HepG2 (cell line): ENCODE data around the gene PLEKHA6. TPM values are rescaled to one million over a fixed set of nuclear protein-coding genes. Genes with fewer than 3 reads are reported as not detected.

Experiments used
- CENPT ChIP-seq: sonication (generic); formaldehyde crosslinking; IDR thresholded peaks from 2 replicates; pipeline ENCODE4 v1.8.0; 2022; ENCODE audit warnings: low read depth, mild to moderate bottlenecking, moderate library complexity, missing genetic modification reagents
- CREM ChIP-seq, 2 experiments: sonication (generic) in 1 of 2; formaldehyde crosslinking in 1 of 2; IDR thresholded peaks; 2 replicates each; pipeline versions ENCODE4 v1.4.0 to v1.6.1; 2016 to 2020; ENCODE audit warnings: antibody characterized with exemption in 1 of 2, mild to moderate bottlenecking in 1 of 2, missing genetic modification reagents in 1 of 2
- FOXK2 ChIP-seq: fragments of 450-650 bp; IDR thresholded peaks from 2 replicates; pipeline ENCODE4 v1.6.1; 2016
- GTF2F1 ChIP-seq: fragments of 150-350 bp; IDR thresholded peaks from 2 replicates; pipeline ENCODE4 v1.6.1; 2014; ENCODE audit warnings: low read length
- HNRNPH1 ChIP-seq: fragments of 200-400 bp; formaldehyde crosslinking; optimal IDR thresholded peaks from 2 replicates; pipeline ENCODE3; 2017; ENCODE audit warnings: mild to moderate bottlenecking, low read depth, low read length
- LCORL ChIP-seq, 2 experiments: fragments of 450-650 bp in 1 of 2; sonication (generic) in 1 of 2; formaldehyde crosslinking in 1 of 2; IDR thresholded peaks; 2 replicates each; pipeline versions ENCODE4 v1.5.0 to v1.6.1; 2017 to 2020; ENCODE audit warnings: antibody characterized with exemption in 1 of 2, missing genetic modification reagents in 1 of 2
- MAZ ChIP-seq, 2 experiments: sonication (generic) in 1 of 2; formaldehyde crosslinking in 1 of 2; IDR thresholded peaks; 2 replicates each; pipeline versions ENCODE4 v1.5.0 to v1.6.1; 2012 to 2020; ENCODE audit warnings: low read depth in 2 of 2, mild to moderate bottlenecking in 2 of 2, borderline replicate concordance in 1 of 2, improper control_type of control experiment in 1 of 2, low read length in 1 of 2, missing genetic modification reagents in 1 of 2, moderate library complexity in 1 of 2
- NAIF1 ChIP-seq: sonication (generic); formaldehyde crosslinking; IDR thresholded peaks from 2 replicates; pipeline ENCODE4 v1.5.0; 2020; ENCODE audit warnings: mild to moderate bottlenecking, missing genetic modification reagents, borderline replicate concordance
- NFATC3 ChIP-seq: sonication (generic); formaldehyde crosslinking; IDR thresholded peaks from 2 replicates; pipeline ENCODE4 v1.5.1; 2020; ENCODE audit warnings: mild to moderate bottlenecking, missing genetic modification reagents
- NFE2 ChIP-seq: sonication (generic); formaldehyde crosslinking; IDR thresholded peaks from 2 replicates; pipeline ENCODE4 v1.4.0; 2020; ENCODE audit warnings: missing genetic modification reagents
- NR1H2 ChIP-seq: sonication (generic); formaldehyde crosslinking; IDR thresholded peaks from 2 replicates; pipeline ENCODE4 v1.8.1; 2022; ENCODE audit warnings: low read depth, missing genetic modification reagents, borderline replicate concordance
- PITX1 ChIP-seq: sonication (generic); formaldehyde crosslinking; IDR thresholded peaks from 2 replicates; pipeline ENCODE4 v1.5.1; 2020; ENCODE audit warnings: mild to moderate bottlenecking, missing genetic modification reagents
- RNF2 ChIP-seq: fragments of 450-650 bp; conservative IDR thresholded peaks from 2 replicates; pipeline ENCODE4 v1.6.1; 2016; ENCODE audit warnings: low read depth
- SP5 ChIP-seq: IDR thresholded peaks from 2 replicates; pipeline ENCODE4 v1.6.1; 2016; ENCODE audit warnings: low read depth, borderline replicate concordance
- YEATS4 ChIP-seq: sonication (generic); formaldehyde crosslinking; IDR thresholded peaks from 2 replicates; pipeline ENCODE4 v1.4.0; 2020; ENCODE audit warnings: missing genetic modification reagents, borderline replicate concordance
- ZFP41 ChIP-seq: sonication (generic); formaldehyde crosslinking; IDR thresholded peaks from 2 replicates; pipeline ENCODE4 v1.4.0; 2020; ENCODE audit warnings: mild to moderate bottlenecking, missing genetic modification reagents, borderline replicate concordance
- ZMYM3 ChIP-seq: sonication (generic); formaldehyde crosslinking; IDR thresholded peaks from 2 replicates; pipeline ENCODE4 v1.5.1; 2020; ENCODE audit warnings: mild to moderate bottlenecking, missing genetic modification reagents
- ZNF441 ChIP-seq: sonication (generic); formaldehyde crosslinking; IDR thresholded peaks from 2 replicates; pipeline ENCODE4 v1.7.0; 2021; ENCODE audit warnings: missing genetic modification reagents, borderline replicate concordance
- ZNF446 ChIP-seq: sonication (generic); formaldehyde crosslinking; IDR thresholded peaks from 2 replicates; pipeline ENCODE4 v1.5.0; 2020; ENCODE audit warnings: mild to moderate bottlenecking, missing genetic modification reagents
- ZNF710 ChIP-seq: sonication (generic); formaldehyde crosslinking; IDR thresholded peaks from 2 replicates; pipeline ENCODE4 v1.5.0; 2020; ENCODE audit warnings: mild to moderate bottlenecking, missing genetic modification reagents, borderline replicate concordance
- polyA plus RNA-seq, 8 experiments: library from polyadenylated mRNA; depleted of rRNA in 3 of 8; stranded (reverse) in 7 of 8; unstranded in 1 of 8; fragments of >200 nt; fragmentation: Illumina TruSeq in 4 of 8; extraction: Trizol in 4 of 8; gene quantifications; 2 replicates each; pipeline versions ENCODE4 v1.2.1 to v1.2.3, GENCODE V29; 2011 to 2016; ENCODE audit warnings: low read depth in 4 of 8, missing spikeins in 1 of 8, mixed read lengths in 1 of 8; ENCODE audit not compliant: insufficient read depth in 1 of 8
- total RNA-seq, 5 experiments: library from RNA; depleted of rRNA; stranded (reverse); fragments of >200 nt; fragmentation: Illumina TruSeq; extraction: Trizol; gene quantifications; 2 replicates each; pipeline ENCODE4 v1.2.3, GENCODE V29; 2016; ENCODE audit warnings: low read depth in 1 of 5
- TF ChIP-seq, protein P1 (sequence below): sonication (generic); formaldehyde crosslinking; IDR thresholded peaks from 2 replicates; pipeline ENCODE4 v1.5.0; 2020; ENCODE audit warnings: missing genetic modification reagents
- TF ChIP-seq, protein P2 (sequence below): sonication (generic); formaldehyde crosslinking; IDR thresholded peaks from 2 replicates; pipeline ENCODE4 v1.4.0; 2020; ENCODE audit warnings: mild to moderate bottlenecking, missing genetic modification reagents
- TF ChIP-seq, protein P3 (sequence below): IDR thresholded peaks from 2 replicates; pipeline ENCODE4 v1.6.1; 2016
- TF ChIP-seq, protein P4 (sequence below): fragments of 450-650 bp; IDR thresholded peaks from 2 replicates; pipeline ENCODE4 v1.6.1; 2016

Gene PLEKHA6
- total and polyA plus RNA-seq, 2 of the 13 experiments (the other 11 are each of a cell fraction or from before 2014, with no cell fraction given): 5.3 to 11.4 TPM

GRCh38 chr1:204266504-204267034 is 93.2 kb downstream of the PLEKHA6 start (continued):
- TF ChIP-seq CREM (IDR thresholded peaks at IDR 0.05) (peak; percentile 30; the same call in 1 of the 2 replicates), CREM (CRISPR knock-in tag; IDR thresholded peaks at IDR 0.05) (no peak), YEATS4 (no peak), LCORL (IDR thresholded peaks at IDR 0.05) (no peak), LCORL (CRISPR knock-in tag; IDR thresholded peaks at IDR 0.05) (0 out of 2 replicates have a peak, but pooled peaks have one; percentile 43), NFE2 (no peak), CENPT (CRISPR knock-in tag) (no peak), ZNF710 (peak; percentile 60; the same call in 1 of the 2 replicates), FOXK2 (peak; percentile 13; the same call in 1 of the 2 replicates), SP5 (peak; percentile 44), PITX1 (peak; percentile 40; the same call in 1 of the 2 replicates), RNF2 (no peak), NAIF1 (CRISPR knock-in tag) (no peak), GTF2F1 (no peak), NR1H2 (CRISPR knock-in tag) (no peak), ZNF446 (CRISPR knock-in tag) (no peak), HNRNPH1 (no peak), ZMYM3 (peak; percentile 55; the same call in 1 of the 2 replicates), NFATC3 (CRISPR knock-in tag) (no peak), ZNF441 (CRISPR knock-in tag) (no peak), ZFP41 (no peak), MAZ (IDR thresholded peaks at IDR 0.05; ENCODE audit: borderline replicate concordance, low read depth, low read length) (no peak), MAZ (CRISPR knock-in tag; IDR thresholded peaks at IDR 0.05; ENCODE audit: low read depth) (peak; percentile 63; the same call in 1 of the 2 replicates)
- TF ChIP-seq, protein P1, sequence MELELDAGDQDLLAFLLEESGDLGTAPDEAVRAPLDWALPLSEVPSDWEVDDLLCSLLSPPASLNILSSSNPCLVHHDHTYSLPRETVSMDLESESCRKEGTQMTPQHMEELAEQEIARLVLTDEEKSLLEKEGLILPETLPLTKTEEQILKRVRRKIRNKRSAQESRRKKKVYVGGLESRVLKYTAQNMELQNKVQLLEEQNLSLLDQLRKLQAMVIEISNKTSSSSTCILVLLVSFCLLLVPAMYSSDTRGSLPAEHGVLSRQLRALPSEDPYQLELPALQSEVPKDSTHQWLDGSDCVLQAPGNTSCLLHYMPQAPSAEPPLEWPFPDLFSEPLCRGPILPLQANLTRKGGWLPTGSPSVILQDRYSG (CRISPR knock-in tag): no peak
- TF ChIP-seq, protein P2, sequence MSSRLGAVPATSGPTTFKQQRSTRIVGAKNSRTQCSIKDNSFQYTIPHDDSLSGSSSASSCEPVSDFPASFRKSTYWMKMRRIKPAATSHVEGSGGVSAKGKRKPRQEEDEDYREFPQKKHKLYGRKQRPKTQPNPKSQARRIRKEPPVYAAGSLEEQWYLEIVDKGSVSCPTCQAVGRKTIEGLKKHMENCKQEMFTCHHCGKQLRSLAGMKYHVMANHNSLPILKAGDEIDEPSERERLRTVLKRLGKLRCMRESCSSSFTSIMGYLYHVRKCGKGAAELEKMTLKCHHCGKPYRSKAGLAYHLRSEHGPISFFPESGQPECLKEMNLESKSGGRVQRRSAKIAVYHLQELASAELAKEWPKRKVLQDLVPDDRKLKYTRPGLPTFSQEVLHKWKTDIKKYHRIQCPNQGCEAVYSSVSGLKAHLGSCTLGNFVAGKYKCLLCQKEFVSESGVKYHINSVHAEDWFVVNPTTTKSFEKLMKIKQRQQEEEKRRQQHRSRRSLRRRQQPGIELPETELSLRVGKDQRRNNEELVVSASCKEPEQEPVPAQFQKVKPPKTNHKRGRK (CRISPR knock-in tag): no peak
- TF ChIP-seq, protein P3, sequence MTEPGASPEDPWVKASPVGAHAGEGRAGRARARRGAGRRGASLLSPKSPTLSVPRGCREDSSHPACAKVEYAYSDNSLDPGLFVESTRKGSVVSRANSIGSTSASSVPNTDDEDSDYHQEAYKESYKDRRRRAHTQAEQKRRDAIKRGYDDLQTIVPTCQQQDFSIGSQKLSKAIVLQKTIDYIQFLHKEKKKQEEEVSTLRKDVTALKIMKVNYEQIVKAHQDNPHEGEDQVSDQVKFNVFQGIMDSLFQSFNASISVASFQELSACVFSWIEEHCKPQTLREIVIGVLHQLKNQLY (CRISPR knock-in tag): 0 out of 2 replicates have a peak, but pooled peaks have one; percentile 39
- TF ChIP-seq, protein P4, sequence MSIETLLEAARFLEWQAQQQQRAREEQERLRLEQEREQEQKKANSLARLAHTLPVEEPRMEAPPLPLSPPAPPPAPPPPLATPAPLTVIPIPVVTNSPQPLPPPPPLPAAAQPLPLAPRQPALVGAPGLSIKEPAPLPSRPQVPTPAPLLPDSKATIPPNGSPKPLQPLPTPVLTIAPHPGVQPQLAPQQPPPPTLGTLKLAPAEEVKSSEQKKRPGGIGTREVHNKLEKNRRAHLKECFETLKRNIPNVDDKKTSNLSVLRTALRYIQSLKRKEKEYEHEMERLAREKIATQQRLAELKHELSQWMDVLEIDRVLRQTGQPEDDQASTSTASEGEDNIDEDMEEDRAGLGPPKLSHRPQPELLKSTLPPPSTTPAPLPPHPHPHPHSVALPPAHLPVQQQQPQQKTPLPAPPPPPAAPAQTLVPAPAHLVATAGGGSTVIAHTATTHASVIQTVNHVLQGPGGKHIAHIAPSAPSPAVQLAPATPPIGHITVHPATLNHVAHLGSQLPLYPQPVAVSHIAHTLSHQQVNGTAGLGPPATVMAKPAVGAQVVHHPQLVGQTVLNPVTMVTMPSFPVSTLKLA: no peak
